ENCODE data around the gene DPPA2. TPM values are rescaled to one million over a fixed set of nuclear protein-coding genes. Genes with fewer than 3 reads are reported as not detected.

Gene DPPA2
- total RNA-seq, 2 experiments from 2014 or later = not detected

DNA sequence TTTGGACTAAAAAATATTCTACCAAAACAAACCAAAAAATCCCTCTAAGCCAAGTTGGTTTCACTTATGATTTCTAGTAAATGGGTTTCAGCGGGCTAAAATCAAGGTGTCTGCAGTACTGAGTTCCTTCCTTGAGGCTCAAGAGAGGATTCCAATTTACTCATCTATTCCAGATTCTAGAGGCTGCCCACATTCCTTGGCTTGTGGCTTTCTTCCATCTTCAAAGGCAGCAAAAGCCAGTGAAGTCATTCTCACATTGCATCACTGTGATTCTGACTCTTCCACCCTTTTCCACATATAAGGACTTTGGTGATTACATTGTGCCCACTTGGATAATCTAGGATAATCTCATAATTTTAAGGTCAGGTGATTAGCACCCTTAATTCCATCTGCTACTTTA lies 48.1 kb downstream of the DPPA2 start:
- intact Hi-C loops (cut with DNase I, micrococcal nuclease) = no loop called here
- no peaks in the 10 kb centered on the region for H3K27me3 ChIP-seq (ENCODE audit: control insufficient read depth in 1 of 2, insufficient read depth in 2 of 2, low read length in 2 of 2)
- no peaks in the 10 kb centered on the region for H3K4me1 Mint-ChIP-seq (ENCODE audit: low read depth)

DNA sequence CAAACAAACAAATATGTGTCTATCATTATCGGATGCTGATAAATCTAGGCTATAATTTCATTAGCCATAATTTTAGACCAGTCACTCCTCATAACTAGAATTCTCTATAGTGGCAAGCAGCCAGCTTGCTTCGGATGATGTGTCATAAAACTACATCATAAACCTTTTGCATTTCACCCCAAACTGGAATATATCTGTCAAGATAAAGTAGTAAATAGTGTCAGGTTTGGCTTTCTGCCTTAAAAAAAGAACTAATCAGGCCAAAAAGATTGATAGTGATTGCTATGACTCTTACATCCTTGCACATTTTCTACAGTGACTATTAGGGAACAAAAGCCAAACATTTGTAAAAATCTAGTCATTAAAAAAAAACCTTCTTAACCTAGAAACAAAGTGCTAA lies 51.0 kb downstream of the DPPA2 start:
- H3K27me3 Mint-ChIP-seq = no peaks in the 10 kb centered on the region
- H3K36me3 ChIP-seq (ENCODE audit: insufficient read depth, low read length) = no peaks in the 10 kb centered on the region
- no peak overlapping the region for H3K27ac ChIP-seq (ENCODE audit: low read depth in 1 of 2, low read length in 2 of 2)
- H3K9me3 ChIP-seq (ENCODE audit: control insufficient read depth in 1 of 2, insufficient read depth in 1 of 2, low read length in 2 of 2) = no peaks in the 10 kb centered on the region
- H3K4me1 ChIP-seq (ENCODE audit: insufficient read depth, low read length) = no peaks in the 10 kb centered on the region
- H3K27ac Mint-ChIP-seq = no peak overlapping the region
- ATAC-seq (ENCODE audit: poor library complexity) (no peak), DNase-seq (no peak)
- no peaks in the 10 kb centered on the region for H3K27me3 ChIP-seq (ENCODE audit: control insufficient read depth in 1 of 2, insufficient read depth in 2 of 2, low read length in 2 of 2)
- TF ChIP-seq, protein P1, sequence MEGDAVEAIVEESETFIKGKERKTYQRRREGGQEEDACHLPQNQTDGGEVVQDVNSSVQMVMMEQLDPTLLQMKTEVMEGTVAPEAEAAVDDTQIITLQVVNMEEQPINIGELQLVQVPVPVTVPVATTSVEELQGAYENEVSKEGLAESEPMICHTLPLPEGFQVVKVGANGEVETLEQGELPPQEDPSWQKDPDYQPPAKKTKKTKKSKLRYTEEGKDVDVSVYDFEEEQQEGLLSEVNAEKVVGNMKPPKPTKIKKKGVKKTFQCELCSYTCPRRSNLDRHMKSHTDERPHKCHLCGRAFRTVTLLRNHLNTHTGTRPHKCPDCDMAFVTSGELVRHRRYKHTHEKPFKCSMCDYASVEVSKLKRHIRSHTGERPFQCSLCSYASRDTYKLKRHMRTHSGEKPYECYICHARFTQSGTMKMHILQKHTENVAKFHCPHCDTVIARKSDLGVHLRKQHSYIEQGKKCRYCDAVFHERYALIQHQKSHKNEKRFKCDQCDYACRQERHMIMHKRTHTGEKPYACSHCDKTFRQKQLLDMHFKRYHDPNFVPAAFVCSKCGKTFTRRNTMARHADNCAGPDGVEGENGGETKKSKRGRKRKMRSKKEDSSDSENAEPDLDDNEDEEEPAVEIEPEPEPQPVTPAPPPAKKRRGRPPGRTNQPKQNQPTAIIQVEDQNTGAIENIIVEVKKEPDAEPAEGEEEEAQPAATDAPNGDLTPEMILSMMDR (IDR thresholded peaks at IDR 0.05) = no peak
- H3K4me1 Mint-ChIP-seq (ENCODE audit: low read depth) = no peaks in the 10 kb centered on the region
- intact Hi-C loops (cut with DNase I, micrococcal nuclease) = no loop called here
- no peaks in the 10 kb centered on the region for H3K9me3 Mint-ChIP-seq
- POLR2A ChIA-PET = no interaction called here
- H3K4me3 Mint-ChIP-seq = no peak overlapping the region
- no peaks in the 10 kb centered on the region for H3K36me3 Mint-ChIP-seq (ENCODE audit: low read depth)
- no peak overlapping the region for H3K4me3 ChIP-seq (ENCODE audit: low read length)
- CTCF ChIA-PET = no interaction called here

More for the DNA sequence above, 48.1 kb downstream of the DPPA2 start:
- ChIA-PET CTCF (no interaction called here), POLR2A (no interaction called here)
- TF ChIP-seq, protein P1 (IDR thresholded peaks at IDR 0.05) = no peak
- no peak overlapping the region for H3K4me3 ChIP-seq (ENCODE audit: low read length)
- no peaks in the 10 kb centered on the region for H3K9me3 Mint-ChIP-seq
- H3K27me3 Mint-ChIP-seq = no peaks in the 10 kb centered on the region
- H3K27ac ChIP-seq (ENCODE audit: low read depth in 1 of 2, low read length in 2 of 2) = no peak overlapping the region
- no peak overlapping the region for H3K27ac Mint-ChIP-seq
- no peaks in the 10 kb centered on the region for H3K36me3 Mint-ChIP-seq (ENCODE audit: low read depth)
- no peaks in the 10 kb centered on the region for H3K36me3 ChIP-seq (ENCODE audit: insufficient read depth, low read length)
- H3K4me1 ChIP-seq (ENCODE audit: insufficient read depth, low read length) = no peaks in the 10 kb centered on the region
- H3K4me3 Mint-ChIP-seq = no peak overlapping the region
- DNase-seq (no peak), ATAC-seq (ENCODE audit: poor library complexity) (no peak)
- no peaks in the 10 kb centered on the region for H3K9me3 ChIP-seq (ENCODE audit: control insufficient read depth in 1 of 2, insufficient read depth in 1 of 2, low read length in 2 of 2)

DNA sequence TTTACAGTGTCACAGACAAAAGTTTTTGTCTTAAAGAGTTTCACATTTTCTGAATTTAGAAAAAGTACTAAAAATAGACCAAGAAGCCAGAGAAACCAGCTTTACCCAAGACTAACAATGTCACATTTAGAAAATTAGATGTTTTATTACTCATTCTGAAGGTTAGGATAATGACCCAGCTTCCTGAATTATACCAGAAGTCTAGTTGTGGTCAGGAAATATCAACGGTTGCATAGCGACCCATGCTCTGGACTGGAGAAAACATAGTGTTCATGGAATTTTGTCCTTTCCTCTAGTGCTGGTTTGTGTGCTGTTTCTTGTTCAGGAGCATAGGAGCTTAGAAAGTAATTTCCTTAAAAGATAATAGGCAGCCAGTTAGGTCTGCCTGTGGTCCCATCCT lies 59.0 kb downstream of the DPPA2 start:
- H3K9me3 ChIP-seq (ENCODE audit: control insufficient read depth in 1 of 2, insufficient read depth in 1 of 2, low read length in 2 of 2) = no peaks in the 10 kb centered on the region
- H3K9me3 Mint-ChIP-seq = no peaks in the 10 kb centered on the region
- H3K27me3 ChIP-seq (ENCODE audit: control insufficient read depth in 1 of 2, insufficient read depth in 2 of 2, low read length in 2 of 2) = no peaks in the 10 kb centered on the region
- no peak overlapping the region for H3K4me3 ChIP-seq (ENCODE audit: low read length)
- CTCF ChIA-PET = no interaction called here
- H3K36me3 ChIP-seq (ENCODE audit: insufficient read depth, low read length) = no peaks in the 10 kb centered on the region
- TF ChIP-seq, protein P1 (IDR thresholded peaks at IDR 0.05) = no peak
- POLR2A ChIA-PET = no interaction called here
- DNase-seq = no peak
- H3K27ac ChIP-seq (ENCODE audit: low read depth in 1 of 2, low read length in 2 of 2) = no peak overlapping the region
- no peak overlapping the region for H3K27ac Mint-ChIP-seq
- H3K27me3 Mint-ChIP-seq = no peaks in the 10 kb centered on the region
- no peaks in the 10 kb centered on the region for H3K4me1 ChIP-seq (ENCODE audit: insufficient read depth, low read length)
- H3K4me1 Mint-ChIP-seq (ENCODE audit: low read depth) = no peaks in the 10 kb centered on the region
- no peaks in the 10 kb centered on the region for H3K36me3 Mint-ChIP-seq (ENCODE audit: low read depth)
- intact Hi-C loops (cut with DNase I, micrococcal nuclease) = no loop called here
- no peak overlapping the region for H3K4me3 Mint-ChIP-seq
- no peak for ATAC-seq (ENCODE audit: poor library complexity)
